H1 (cell line): ENCODE results near the gene NGEF. TPM values are rescaled to one million over a fixed set of nuclear protein-coding genes. Genes with fewer than 3 reads are reported as not detected.

Experiments
- CTCF ChIA-PET: fragments of 300-600 bp; sonication (Branson Sonifier 250); formaldehyde crosslinking; loops from one replicate; lab custom pipeline; 2021; ENCODE audit not compliant: partially characterized antibody; lab: Charles Lee
- POLR2A ChIA-PET: fragments of 300-600 bp; sonication (Branson Sonifier 250); formaldehyde crosslinking; loops from one replicate; lab custom pipeline; 2021; ENCODE audit warnings: inconsistent platforms; ENCODE audit not compliant: partially characterized antibody; lab: Charles Lee
- DNase-seq, 2 experiments: peaks; one replicate each; pipeline versions ENCODE4 v3.0.0 to v3.0.0-alpha.2; 2010 to 2022; ENCODE audit warnings: low spot score in 2 of 2, low read depth in 1 of 2, mixed read lengths in 1 of 2
- FAIRE-seq: peaks from 2 replicates; lab custom pipeline; 2011; peaks lifted over from hg19 to GRCh38; lab: Jason Lieb, UNC
- H2AFZ ChIP-seq: 2 replicates; pipeline ENCODE4 v1.8.1; 2012; ENCODE audit warnings: low read length, inconsistent platforms
- H2AK5ac ChIP-seq: 2 replicates; pipeline ENCODE4 v1.6.1; 2013; ENCODE audit warnings: low read depth, low read length
- H2BK120ac ChIP-seq: replicated peaks from 2 replicates; pipeline ENCODE3; 2013; ENCODE audit warnings: low read depth, low read length, inconsistent platforms
- H2BK12ac ChIP-seq: 2 replicates; pipeline ENCODE4 v1.6.1; 2013; ENCODE audit warnings: low read depth, low read length
- H2BK15ac ChIP-seq: 2 replicates; pipeline ENCODE4 v1.6.1; 2013; ENCODE audit warnings: low read length
- H2BK20ac ChIP-seq: 2 replicates; pipeline ENCODE4 v1.6.1; 2013; ENCODE audit warnings: low read length
- H2BK5ac ChIP-seq: 2 replicates; pipeline ENCODE4 v1.6.1; 2013; ENCODE audit warnings: low read depth, low read length
- H3K14ac ChIP-seq: 2 replicates; pipeline ENCODE4 v1.6.1; 2013; ENCODE audit warnings: inconsistent platforms; ENCODE audit not compliant: insufficient read length
- H3K18ac ChIP-seq: 2 replicates; pipeline ENCODE4 v1.6.1; 2013; ENCODE audit warnings: low read length; ENCODE audit errors: extremely low read depth
- H3K23ac ChIP-seq: 2 replicates; pipeline ENCODE4 v1.6.1; 2013; ENCODE audit warnings: inconsistent platforms; ENCODE audit not compliant: insufficient read length
- H3K23me2 ChIP-seq: 2 replicates; pipeline ENCODE4 v1.6.1; 2013; ENCODE audit warnings: low read depth, low read length
- H3K27ac ChIP-seq: 2 replicates; pipeline ENCODE4 v1.6.1; 2011; ENCODE audit warnings: low read depth, low read length, inconsistent platforms
- H3K27me3 ChIP-seq, 4 experiments: replicated peaks in 1 of 4; 1 replicate in 1 of 4; 2 replicates in 3 of 4; pipeline versions ENCODE4 v1.6.1 to v1.8.1; 2011 to 2013; ENCODE audit warnings: low read length in 3 of 4, mild to moderate bottlenecking in 3 of 4, inconsistent platforms in 2 of 4, mixed read lengths in 2 of 4, moderate library complexity in 1 of 4; ENCODE audit not compliant: control insufficient read depth in 3 of 4, insufficient read depth in 3 of 4; ENCODE audit errors: extremely low read depth in 1 of 4
- H3K36me3 ChIP-seq, 4 experiments: 2 replicates each; pipeline versions ENCODE4 v1.6.1 to v1.8.1; 2011 to 2013; ENCODE audit warnings: mild to moderate bottlenecking in 4 of 4, low read length in 3 of 4, moderate library complexity in 2 of 4, control low read depth in 1 of 4, inconsistent platforms in 1 of 4; ENCODE audit not compliant: insufficient read depth in 4 of 4, control insufficient read depth in 2 of 4
- H3K4ac ChIP-seq: replicated peaks from 2 replicates; pipeline ENCODE3; 2013; ENCODE audit warnings: low read length, low read depth, mixed read lengths, inconsistent platforms; ENCODE audit not compliant: insufficient read length
- H3K4me1 ChIP-seq, 4 experiments: replicated peaks in 1 of 4; 1 replicate in 1 of 4; 2 replicates in 3 of 4; pipeline versions ENCODE4 v1.6.1 to v1.8.1; 2011 to 2013; ENCODE audit warnings: low read length in 3 of 4, inconsistent platforms in 2 of 4, mixed read lengths in 1 of 4; ENCODE audit not compliant: insufficient read depth in 4 of 4, control insufficient read depth in 3 of 4
- H3K4me2 ChIP-seq, 2 experiments: 2 replicates each; pipeline versions ENCODE4 v1.6.1 to v1.8.1; 2011 to 2013; ENCODE audit warnings: low read depth in 2 of 2, low read length in 2 of 2, control low read depth in 1 of 2, inconsistent platforms in 1 of 2, mild to moderate bottlenecking in 1 of 2; ENCODE audit not compliant: insufficient read depth in 1 of 2
- H3K4me3 ChIP-seq, 4 experiments: fragments of 200-600, 300-600 bp in 1 of 4; sonication (generic), shearing (Covaris generic), sonication (Bioruptor Twin) in 1 of 4; 2 replicates each; pipeline versions ENCODE4 v1.5.1 to v1.8.1; 2011 to 2016; ENCODE audit warnings: low read length in 4 of 4, low read depth in 3 of 4, control low read depth in 2 of 4, inconsistent platforms in 2 of 4, mild to moderate bottlenecking in 2 of 4, mixed read lengths in 1 of 4, moderate library complexity in 1 of 4; ENCODE audit not compliant: insufficient read depth in 2 of 4; ENCODE audit errors: extremely low read depth in 1 of 4
- H3K56ac ChIP-seq: replicated peaks from 2 replicates; pipeline ENCODE3; 2013; ENCODE audit warnings: low read depth, mild to moderate bottlenecking, mixed read lengths, low read length, inconsistent platforms; ENCODE audit not compliant: insufficient read length
- H3K79me1 ChIP-seq: 2 replicates; pipeline ENCODE4 v1.6.1; 2013; ENCODE audit warnings: low read depth, low read length, control low read depth
- H3K79me2 ChIP-seq, 2 experiments: 2 replicates each; pipeline versions ENCODE4 v1.6.1 to v1.8.1; 2012 to 2013; ENCODE audit warnings: low read length in 2 of 2, mild to moderate bottlenecking in 2 of 2, inconsistent platforms in 1 of 2; ENCODE audit not compliant: insufficient read depth in 2 of 2, control insufficient read depth in 1 of 2
- H3K9ac ChIP-seq, 4 experiments: replicated peaks in 1 of 4; 1 replicate in 1 of 4; 2 replicates in 3 of 4; pipeline versions ENCODE4 v1.6.1 to v1.8.1; 2011 to 2013; ENCODE audit warnings: low read depth in 3 of 4, low read length in 3 of 4, control low read depth in 2 of 4, mild to moderate bottlenecking in 2 of 4, moderate library complexity in 2 of 4, inconsistent platforms in 1 of 4; ENCODE audit errors: extremely low read depth in 1 of 4
- H3K9me3 ChIP-seq, 2 experiments: 2 replicates each; pipeline versions ENCODE4 v1.6.1 to v1.8.1; 2012 to 2013; ENCODE audit warnings: mild to moderate bottlenecking in 2 of 2, moderate library complexity in 2 of 2, control low read depth in 1 of 2, inconsistent platforms in 1 of 2, low read depth in 1 of 2, low read length in 1 of 2, mixed read lengths in 1 of 2; ENCODE audit not compliant: insufficient read depth in 2 of 2
- H4K20me1 ChIP-seq, 2 experiments: replicated peaks in 1 of 2; 2 replicates each; pipeline versions ENCODE3 to v1.8.1; 2011 to 2013; ENCODE audit warnings: inconsistent platforms in 2 of 2, low read length in 2 of 2, mild to moderate bottlenecking in 1 of 2; ENCODE audit not compliant: insufficient read depth in 2 of 2, control insufficient read depth in 1 of 2
- H4K5ac ChIP-seq: 2 replicates; pipeline ENCODE4 v1.6.1; 2013; ENCODE audit warnings: low read length, low read depth, mixed read lengths, inconsistent platforms; ENCODE audit not compliant: insufficient read length
- H4K8ac ChIP-seq: 2 replicates; pipeline ENCODE4 v1.8.0; 2013; ENCODE audit warnings: mild to moderate bottlenecking, moderate library complexity, low read length, inconsistent platforms; ENCODE audit not compliant: insufficient read depth; ENCODE audit errors: extremely low read depth
- H4K91ac ChIP-seq: replicated peaks from 2 replicates; pipeline ENCODE3; 2013; ENCODE audit warnings: low read length, mixed read lengths, inconsistent platforms; ENCODE audit not compliant: insufficient read length
- CHD1 ChIP-seq: IDR thresholded peaks from 2 replicates; pipeline ENCODE4 v1.6.1; 2012; ENCODE audit warnings: low read depth, low read length, improper control_type of control experiment
- CREB1 ChIP-seq: IDR thresholded peaks from 2 replicates; pipeline ENCODE4 v1.6.1; 2012; ENCODE audit warnings: inconsistent platforms
- CTCF ChIP-seq, 3 experiments: IDR thresholded peaks; 1 replicate in 2 of 3; 2 replicates in 1 of 3; pipeline versions ENCODE4 v1.5.1 to v1.6.1; 2011; ENCODE audit warnings: low read length in 3 of 3, mild to moderate bottlenecking in 3 of 3, inconsistent platforms in 2 of 3, low read depth in 1 of 3, moderate library complexity in 1 of 3; ENCODE audit not compliant: insufficient read depth in 1 of 3; ENCODE audit errors: control extremely low read depth in 1 of 3
- HDAC2 ChIP-seq, 2 experiments: fragments of 300-600 bp in 1 of 2; sonication (generic) in 1 of 2; IDR thresholded peaks; 2 replicates each; pipeline ENCODE4 v1.6.1; 2011 to 2012; ENCODE audit warnings: low read depth in 2 of 2, low read length in 2 of 2, mild to moderate bottlenecking in 2 of 2, moderate library complexity in 2 of 2, borderline replicate concordance in 1 of 2, inconsistent platforms in 1 of 2
- HDAC6 ChIP-seq: IDR thresholded peaks from one replicate; pipeline ENCODE4 v1.7.1; 2012; ENCODE audit warnings: low read depth, mild to moderate bottlenecking, inconsistent platforms, low read length, moderate library complexity
- MAX ChIP-seq: IDR thresholded peaks from 2 replicates; pipeline ENCODE4 v1.6.1; 2012; ENCODE audit warnings: inconsistent platforms
- RXRA ChIP-seq: IDR thresholded peaks from 2 replicates; pipeline ENCODE4 v1.6.1; 2011; ENCODE audit warnings: low read depth, mild to moderate bottlenecking, low read length, moderate library complexity; ENCODE audit not compliant: insufficient read depth
- SAP30 ChIP-seq: fragments of 300-600 bp; sonication (generic); IDR thresholded peaks from 2 replicates; pipeline ENCODE4 v1.7.1; 2012; ENCODE audit warnings: low read length, moderate library complexity, mild to moderate bottlenecking, inconsistent platforms; ENCODE audit not compliant: insufficient read depth, insufficient replicate concordance
- TAF1 ChIP-seq: IDR thresholded peaks from 2 replicates; pipeline ENCODE4 v1.6.1; 2011; ENCODE audit warnings: mild to moderate bottlenecking, low read depth, low read length
- TBP ChIP-seq: IDR thresholded peaks from 2 replicates; pipeline ENCODE4 v1.6.1; 2011; ENCODE audit warnings: low read depth, low read length, improper control_type of control experiment
- WGBS, 2 experiments: shearing (Covaris generic) in 1 of 2; methylation state at CpG; one replicate each; pipeline versions ENCODE4 v1.1.6 to v1.1.7; 2013 to 2015; ENCODE audit warnings: low lambda C conversion rate in 2 of 2, mixed read lengths in 2 of 2, inconsistent platforms in 1 of 2, low coverage in 1 of 2, missing lambda C conversion rate in 1 of 2; ENCODE audit not compliant: insufficient replicate concordance in 2 of 2, insufficient coverage in 1 of 2, insufficient read length in 1 of 2; ENCODE audit errors: extremely low coverage in 1 of 2, missing lambda C conversion rate in 1 of 2; 5-methylcytosine and 5-hydroxymethylcytosine counted together
- polyA plus RNA-seq, 7 experiments: library from polyadenylated mRNA; depleted of rRNA in 3 of 7; stranded (reverse) in 5 of 7; unstranded in 2 of 7; fragments of >200 nt in 5 of 7; fragments of 200-250 nt in 2 of 7; gene quantifications; 1 replicate in 5 of 7; 2 replicates in 1 of 7; 4 replicates in 1 of 7; pipeline versions ENCODE4 v1.2.1 to v1.2.3, GENCODE V29; 2011 to 2013; ENCODE audit warnings: missing spikeins in 2 of 7, mixed read lengths in 2 of 7
- total RNA-seq: library from RNA; stranded (reverse); fragmentation: NEBNext Ultra II Directional; extraction: Animal tissue kit (Norgen Biotek cat#: 25700); gene quantifications from 2 replicates; pipeline ENCODE4 v1.2.1, GENCODE V29; 2021

Gene NGEF
- total and polyA plus RNA-seq, 2 of the 8 experiments (the other 6 are each of a cell fraction or from before 2014, with no cell fraction given): 2.7 to 3.2 TPM

- Histone ChIP-seq H2AK5ac (no peak overlapping the region), H3K9ac (no peak overlapping the region), H3K14ac (no peak overlapping the region), H2BK5ac (no peak overlapping the region), H3K56ac (no peak overlapping the region), H3K4me1 (no peaks in the 10 kb centered on the region), H3K23ac (no peak overlapping the region), H2BK20ac (no peak overlapping the region), H3K4me3 (no peak overlapping the region), H2BK12ac (no peak overlapping the region), H4K20me1 (no peaks in the 10 kb centered on the region), H3K23me2 (peaks cover 10% of the 10 kb centered on the region; the same call in 1 of the 2 replicates), H3K4me2 (no peak overlapping the region), H3K79me1 (no peaks in the 10 kb centered on the region), H3K4ac (no peak overlapping the region), H4K8ac (no peak overlapping the region), H2BK15ac (no peak overlapping the region), H2BK120ac (no peak overlapping the region), H3K79me2 (no peaks in the 10 kb centered on the region), H2AFZ (no peak overlapping the region), H3K18ac (no peak overlapping the region), H3K36me3 (no peaks in the 10 kb centered on the region), H4K5ac (no peak overlapping the region), H3K27me3 (no peaks in the 10 kb centered on the region), H4K91ac (no peak overlapping the region), H3K9me3 (no peaks in the 10 kb centered on the region), H3K27ac (no peak overlapping the region)
- whole genome bisulfite sequencing, 2 experiments: 50% methylated on average over 1 of the region's 1 CpG; no CpG with 5 or more reads in 1 of the 2 experiments
- DNase-seq: no peak
- POLR2A ChIA-PET: interaction anchor here (1.1 kb wide), 1 partner anchor 37 kb away, joined by 3 read pairs; no protein-coding TSS in a partner anchor
- CTCF ChIA-PET: interaction anchor here (0.6 to 2.9 kb wide), 3 partner anchors 14 to 240 kb away, joined by 3 to 10 read pairs (median 3); partner anchors contain the start of gene ATG16L1
- no peak for FAIRE-seq
- TF ChIP-seq CREB1 (no peak), RXRA (no peak), MAX (no peak), HDAC2 (IDR thresholded peaks at IDR 0.05; ENCODE audit: borderline replicate concordance in 1 of 2, low read depth in 2 of 2, low read length in 2 of 2) (no peak), TAF1 (no peak), HDAC6 (no peak), SAP30 (no peak), CTCF (IDR thresholded peaks at IDR 0.05; ENCODE audit: control extremely low read depth in 1 of 3, insufficient read depth in 1 of 3, low read depth in 1 of 3, low read length in 3 of 3) (no peak), TBP (no peak), CHD1 (no peak)
Measured at GRCh38 chr2:233011702-233012131, 1.3 kb downstream of the NGEF start.
